A549 (cell line): Measurements from ENCODE around the gene DPEP3.

Experiments
- BHLHE40 ChIP-seq: IDR thresholded peaks from 2 replicates; pipeline ENCODE4 v1.6.1; 2012; ENCODE audit warnings: low read depth, low read length, inconsistent platforms
- HOXA7 ChIP-seq: fragments of 250-450 bp; sonication (Bioruptor Pico); IDR thresholded peaks from 2 replicates; pipeline ENCODE4 v1.5.0; 2020; ENCODE audit warnings: mild to moderate bottlenecking, moderate library complexity
- NFE2L2 ChIP-seq: fragments of 150-350 bp; conservative IDR thresholded peaks from 2 replicates; pipeline ENCODE4 v1.6.1; 2014; ENCODE audit warnings: low read length
- POLR2A ChIP-seq: IDR thresholded peaks from 2 replicates; pipeline ENCODE4 v1.6.1; 2012; ENCODE audit warnings: mild to moderate bottlenecking, low read length
- RARB ChIP-seq: fragments of 250-450 bp; sonication (Bioruptor Pico); IDR thresholded peaks from 2 replicates; pipeline ENCODE4 v1.8.0; 2021; ENCODE audit warnings: mild to moderate bottlenecking, moderate library complexity
- TF ChIP-seq, protein P1 (sequence below): fragments of >200 bp; sonication (Bioruptor Twin); formaldehyde crosslinking; IDR thresholded peaks from 3 replicates; pipeline ENCODE4 v1.5.1; 2016
- TF ChIP-seq, protein P2 (sequence below): IDR thresholded peaks from 2 replicates; pipeline ENCODE4 v1.6.1; 2012
- TF ChIP-seq, protein P3 (sequence below): IDR thresholded peaks from 2 replicates; pipeline ENCODE4 v1.6.1; 2012

DNA sequence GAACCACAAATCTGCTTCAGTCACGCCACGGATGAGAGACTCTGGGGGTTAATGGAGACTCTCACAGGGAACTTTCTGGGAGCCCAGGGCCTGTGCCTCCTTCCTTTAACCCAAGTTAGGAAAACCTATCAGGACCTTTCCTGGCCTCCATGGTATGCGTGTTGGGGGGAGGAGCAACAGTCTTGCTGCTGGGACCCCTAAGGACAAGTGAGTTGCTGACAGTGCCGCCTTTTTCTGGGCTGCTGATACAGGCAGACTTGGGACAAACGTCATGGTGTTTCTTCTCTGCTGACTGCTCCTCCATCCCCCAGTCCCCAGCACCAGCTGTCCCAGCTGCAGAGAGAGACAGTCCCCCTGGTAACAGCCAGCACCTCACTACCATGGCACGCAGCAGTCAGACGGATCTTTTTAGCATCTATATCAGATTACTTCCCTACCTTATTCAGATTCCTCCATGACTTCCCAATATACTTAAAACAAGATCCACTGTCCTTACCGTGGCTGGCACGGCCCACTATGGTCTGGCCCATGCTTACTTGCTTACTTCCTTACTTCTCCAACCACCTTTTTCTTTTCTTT lies 28.9 kb upstream of the DPEP3 start:
- TF ChIP-seq, protein P1, sequence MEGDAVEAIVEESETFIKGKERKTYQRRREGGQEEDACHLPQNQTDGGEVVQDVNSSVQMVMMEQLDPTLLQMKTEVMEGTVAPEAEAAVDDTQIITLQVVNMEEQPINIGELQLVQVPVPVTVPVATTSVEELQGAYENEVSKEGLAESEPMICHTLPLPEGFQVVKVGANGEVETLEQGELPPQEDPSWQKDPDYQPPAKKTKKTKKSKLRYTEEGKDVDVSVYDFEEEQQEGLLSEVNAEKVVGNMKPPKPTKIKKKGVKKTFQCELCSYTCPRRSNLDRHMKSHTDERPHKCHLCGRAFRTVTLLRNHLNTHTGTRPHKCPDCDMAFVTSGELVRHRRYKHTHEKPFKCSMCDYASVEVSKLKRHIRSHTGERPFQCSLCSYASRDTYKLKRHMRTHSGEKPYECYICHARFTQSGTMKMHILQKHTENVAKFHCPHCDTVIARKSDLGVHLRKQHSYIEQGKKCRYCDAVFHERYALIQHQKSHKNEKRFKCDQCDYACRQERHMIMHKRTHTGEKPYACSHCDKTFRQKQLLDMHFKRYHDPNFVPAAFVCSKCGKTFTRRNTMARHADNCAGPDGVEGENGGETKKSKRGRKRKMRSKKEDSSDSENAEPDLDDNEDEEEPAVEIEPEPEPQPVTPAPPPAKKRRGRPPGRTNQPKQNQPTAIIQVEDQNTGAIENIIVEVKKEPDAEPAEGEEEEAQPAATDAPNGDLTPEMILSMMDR, result no peak
- TF ChIP-seq BHLHE40 (no peak), POLR2A (no peak), HOXA7 (CRISPR knock-in tag) (no peak), NFE2L2 (no peak), RARB (CRISPR knock-in tag) (no peak)
- TF ChIP-seq, protein P2, sequence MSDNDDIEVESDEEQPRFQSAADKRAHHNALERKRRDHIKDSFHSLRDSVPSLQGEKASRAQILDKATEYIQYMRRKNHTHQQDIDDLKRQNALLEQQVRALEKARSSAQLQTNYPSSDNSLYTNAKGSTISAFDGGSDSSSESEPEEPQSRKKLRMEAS, result no peak
- TF ChIP-seq, protein P3, sequence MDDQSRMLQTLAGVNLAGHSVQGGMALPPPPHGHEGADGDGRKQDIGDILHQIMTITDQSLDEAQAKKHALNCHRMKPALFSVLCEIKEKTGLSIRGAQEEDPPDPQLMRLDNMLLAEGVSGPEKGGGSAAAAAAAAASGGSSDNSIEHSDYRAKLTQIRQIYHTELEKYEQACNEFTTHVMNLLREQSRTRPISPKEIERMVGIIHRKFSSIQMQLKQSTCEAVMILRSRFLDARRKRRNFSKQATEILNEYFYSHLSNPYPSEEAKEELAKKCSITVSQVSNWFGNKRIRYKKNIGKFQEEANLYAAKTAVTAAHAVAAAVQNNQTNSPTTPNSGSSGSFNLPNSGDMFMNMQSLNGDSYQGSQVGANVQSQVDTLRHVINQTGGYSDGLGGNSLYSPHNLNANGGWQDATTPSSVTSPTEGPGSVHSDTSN, result no peak
